Breast epithelium (tissue), 4 donors: ENCODE data around the gene CYTIP. TPM values are rescaled to one million over a fixed set of nuclear protein-coding genes. Genes with fewer than 3 reads are reported as not detected.

ENCODE experiments used
- DNase-seq, 2 donors: peaks; one replicate each; pipeline ENCODE4 v3.0.0-alpha.2; 2019; ENCODE audit warnings: low spot score in 2 of 2
- H3K27ac ChIP-seq, 2 donors: fragments of 200-600 bp; sonication (generic) in 1 of 2; one replicate each; pipeline ENCODE4 v1.5.1; 2016 to 2019; ENCODE audit warnings: mild to moderate bottlenecking in 1 of 2
- H3K27me3 ChIP-seq, 2 donors: fragments of 200-600 bp; sonication (generic) in 1 of 2; one replicate each; pipeline versions ENCODE4 v1.5.1 to v1.6.0; 2017 to 2019; ENCODE audit warnings: control low read depth in 1 of 2, mild to moderate bottlenecking in 1 of 2
- H3K36me3 ChIP-seq: fragments of 200-600 bp; one replicate; pipeline ENCODE4 v1.5.1; 2019
- H3K4me1 ChIP-seq, 2 donors: fragments of 200-600 bp; sonication (generic); one replicate each; pipeline ENCODE4 v1.5.1; 2016 to 2019; ENCODE audit warnings: control low read depth in 1 of 2
- H3K4me3 ChIP-seq, 3 donors: fragments of 200-600 bp; sonication (generic); 1 replicate in 2 of 3; 2 replicates in 1 of 3; pipeline ENCODE4 v1.5.1; 2016 to 2019; ENCODE audit warnings: mild to moderate bottlenecking in 3 of 3, moderate library complexity in 2 of 3
- H3K9me3 ChIP-seq, 2 donors: fragments of 200-600 bp; sonication (generic) in 1 of 2; one replicate each; pipeline ENCODE4 v1.5.1; 2016 to 2019; ENCODE audit warnings: control low read depth in 1 of 2
- POLR2A ChIP-seq: fragments of 450-650 bp; IDR thresholded peaks from one replicate; pipeline ENCODE4 v1.6.1; 2016; ENCODE audit warnings: antibody characterized with exemption, mild to moderate bottlenecking, moderate library complexity
- POLR2AphosphoS5 ChIP-seq, 3 donors: sonication (generic); formaldehyde crosslinking; IDR thresholded peaks; one replicate each; pipeline ENCODE4 v1.6.1; 2017; ENCODE audit warnings: antibody characterized with exemption in 3 of 3
- intact Hi-C: fragments of 100-400 bp; cut with DNase I; formaldehyde crosslinking; loops from one replicate; pipeline ENCODE4 v1.15.1; 2023; ENCODE audit warnings: low total_unique reads
- total RNA-seq, 3 donors: library from RNA; depleted of rRNA; stranded (reverse); fragments of >200 nt; gene quantifications; one replicate each; pipeline ENCODE4 v1.1.0, GENCODE V29; 2016
- TF ChIP-seq, protein P1 (sequence below), 3 donors: fragments of 450-650 bp; IDR thresholded peaks; one replicate each; pipeline ENCODE4 v1.5.1; 2016 to 2017; ENCODE audit warnings: antibody characterized with exemption in 3 of 3, mild to moderate bottlenecking in 3 of 3, moderate library complexity in 3 of 3

The CYTIP gene
- total RNA-seq, 3 donors from 2014 or later: 11.5 to 18.7 (median 16.8) TPM

DNA sequence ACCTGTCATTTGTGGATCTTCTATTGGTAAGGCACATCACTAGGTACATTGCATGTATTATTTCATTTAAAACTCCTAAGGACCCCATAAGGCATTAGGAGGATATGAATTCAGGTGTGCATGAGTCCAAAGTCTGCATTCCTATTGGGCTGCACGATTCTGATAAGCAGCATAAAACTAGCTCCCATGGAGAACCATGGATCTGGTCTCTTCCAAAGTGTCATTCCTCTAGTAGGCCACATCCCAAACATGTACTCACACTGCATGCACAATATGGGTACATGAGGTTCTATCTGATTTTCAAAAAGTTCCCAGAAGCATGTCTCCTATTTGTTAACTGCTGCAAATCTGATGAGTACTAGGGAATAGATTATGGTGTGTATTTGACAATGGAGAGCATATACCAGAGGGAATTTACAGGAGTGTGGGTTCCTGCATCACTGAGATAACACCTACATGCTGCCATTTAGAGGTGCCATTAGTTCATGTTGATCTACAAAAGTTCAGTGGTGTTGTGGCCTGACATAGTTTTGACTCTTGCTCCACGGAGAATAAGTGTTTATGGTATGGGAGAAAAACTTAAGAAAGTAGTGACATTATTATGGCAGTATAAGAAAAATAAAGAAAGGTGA, 11.3 kb downstream of the CYTIP start:
- H3K4me3 ChIP-seq: no peak overlapping the region
- DNase-seq: no peak
- intact Hi-C loops: no loop called here
- no peaks in the 10 kb centered on the region for H3K36me3 ChIP-seq
- TF ChIP-seq POLR2AphosphoS5 (IDR thresholded peaks at IDR 0.05): no peak
- H3K27ac ChIP-seq: no peak overlapping the region
- no peaks in the 10 kb centered on the region for H3K4me1 ChIP-seq
- no peaks in the 10 kb centered on the region for H3K9me3 ChIP-seq
- H3K27me3 ChIP-seq: no peaks in the 10 kb centered on the region

DNA sequence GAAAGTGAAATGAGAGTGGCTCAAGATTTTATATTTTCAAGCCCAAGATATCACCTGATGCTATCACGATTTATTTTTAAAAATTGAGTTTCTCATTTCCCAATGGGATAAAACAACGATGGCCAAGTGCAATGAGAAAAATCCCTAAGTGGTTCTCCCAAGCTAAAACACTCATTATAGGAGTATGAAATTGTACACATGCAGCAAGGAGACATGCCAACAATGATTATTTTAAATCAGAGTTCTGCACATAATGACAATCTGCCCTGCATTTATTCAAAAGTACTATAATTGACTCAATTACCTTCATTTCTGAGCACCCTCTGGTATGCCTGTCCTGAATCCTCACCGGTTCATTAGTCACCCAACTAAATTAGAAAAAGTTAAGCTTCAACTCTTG, 12.7 kb downstream of the CYTIP start:
- Histone ChIP-seq H3K27me3 (no peaks in the 10 kb centered on the region), H3K27ac (no peak overlapping the region), H3K36me3 (no peaks in the 10 kb centered on the region), H3K9me3 (peaks cover 0 to under 1% of the 10 kb centered on the region in 2 donors), H3K4me1 (no peaks in the 10 kb centered on the region), H3K4me3 (no peak overlapping the region)
- intact Hi-C loops: no loop called here
- DNase-seq: no peak
- no peak for TF ChIP-seq POLR2AphosphoS5 (IDR thresholded peaks at IDR 0.05)
- TF ChIP-seq, protein P1, sequence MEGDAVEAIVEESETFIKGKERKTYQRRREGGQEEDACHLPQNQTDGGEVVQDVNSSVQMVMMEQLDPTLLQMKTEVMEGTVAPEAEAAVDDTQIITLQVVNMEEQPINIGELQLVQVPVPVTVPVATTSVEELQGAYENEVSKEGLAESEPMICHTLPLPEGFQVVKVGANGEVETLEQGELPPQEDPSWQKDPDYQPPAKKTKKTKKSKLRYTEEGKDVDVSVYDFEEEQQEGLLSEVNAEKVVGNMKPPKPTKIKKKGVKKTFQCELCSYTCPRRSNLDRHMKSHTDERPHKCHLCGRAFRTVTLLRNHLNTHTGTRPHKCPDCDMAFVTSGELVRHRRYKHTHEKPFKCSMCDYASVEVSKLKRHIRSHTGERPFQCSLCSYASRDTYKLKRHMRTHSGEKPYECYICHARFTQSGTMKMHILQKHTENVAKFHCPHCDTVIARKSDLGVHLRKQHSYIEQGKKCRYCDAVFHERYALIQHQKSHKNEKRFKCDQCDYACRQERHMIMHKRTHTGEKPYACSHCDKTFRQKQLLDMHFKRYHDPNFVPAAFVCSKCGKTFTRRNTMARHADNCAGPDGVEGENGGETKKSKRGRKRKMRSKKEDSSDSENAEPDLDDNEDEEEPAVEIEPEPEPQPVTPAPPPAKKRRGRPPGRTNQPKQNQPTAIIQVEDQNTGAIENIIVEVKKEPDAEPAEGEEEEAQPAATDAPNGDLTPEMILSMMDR (IDR thresholded peaks at IDR 0.05): no peak

DNA sequence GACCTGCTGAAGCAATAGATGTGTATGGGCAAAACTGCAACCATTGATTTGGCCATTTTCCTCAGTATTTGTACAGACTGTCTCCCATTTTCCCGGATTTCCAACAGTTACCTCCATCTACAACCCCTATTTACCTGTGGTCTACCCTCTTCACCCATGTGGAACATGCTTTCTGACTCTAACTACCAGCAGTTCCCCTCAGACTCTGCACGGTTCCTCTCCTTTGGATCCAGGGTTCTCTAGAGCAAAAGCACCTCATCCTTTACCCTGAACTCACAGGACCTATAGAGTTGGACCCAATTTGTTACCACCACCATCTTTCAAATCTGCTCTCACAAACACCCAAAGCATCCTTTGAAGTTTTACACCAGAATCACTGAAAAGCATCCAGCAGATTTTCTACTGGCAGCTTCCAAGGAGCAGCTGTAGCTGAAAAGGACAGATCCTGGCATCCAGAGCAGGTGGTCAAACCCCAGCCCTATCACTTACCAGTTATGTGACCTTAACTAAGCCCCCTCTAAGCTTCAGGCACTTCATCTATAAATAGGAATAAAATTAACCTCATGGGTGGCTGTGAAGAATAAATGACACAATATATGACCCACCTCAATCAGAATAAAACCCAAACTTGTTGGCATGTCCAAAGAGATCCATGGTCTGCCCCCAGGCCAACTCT, 15.3 kb downstream of the CYTIP start:
- TF ChIP-seq POLR2A (no peak), POLR2AphosphoS5 (IDR thresholded peaks at IDR 0.05) (no peak)
- TF ChIP-seq, protein P1 (IDR thresholded peaks at IDR 0.05): no peak
- no peak overlapping the region for H3K27ac ChIP-seq
- DNase-seq: no peak
- no peaks in the 10 kb centered on the region for H3K27me3 ChIP-seq
- H3K36me3 ChIP-seq: no peaks in the 10 kb centered on the region
- no peak overlapping the region for H3K4me3 ChIP-seq
- peaks cover 0 to 11% of the 10 kb centered on the region in 2 donors for H3K9me3 ChIP-seq
- intact Hi-C loops: no loop called here
- H3K4me1 ChIP-seq: no peaks in the 10 kb centered on the region

DNA sequence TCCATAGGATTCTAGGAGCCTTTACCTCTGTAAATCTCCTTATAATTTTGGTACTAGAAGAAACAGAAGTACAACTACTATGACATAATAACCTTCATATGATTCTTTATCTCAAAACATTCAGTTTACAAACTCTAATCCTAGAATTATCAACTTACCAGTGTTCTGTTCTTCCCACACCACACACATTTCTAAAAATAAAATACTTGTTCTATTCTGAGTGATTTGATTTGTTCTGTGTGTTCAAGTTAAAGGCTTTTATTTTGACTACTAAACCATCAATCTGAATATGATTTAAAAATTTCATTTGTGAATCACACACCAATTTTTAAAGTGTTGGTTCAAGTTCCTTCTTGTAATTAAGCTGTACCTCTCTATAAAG, 16.0 kb downstream of the CYTIP start:
- H3K9me3 ChIP-seq: peaks cover 0 to 15% of the 10 kb centered on the region in 2 donors
- no peaks in the 10 kb centered on the region for H3K4me1 ChIP-seq
- no peak for TF ChIP-seq POLR2A
- TF ChIP-seq POLR2AphosphoS5 (IDR thresholded peaks at IDR 0.05): no peak
- TF ChIP-seq, protein P1 (IDR thresholded peaks at IDR 0.05): no peak

DNA sequence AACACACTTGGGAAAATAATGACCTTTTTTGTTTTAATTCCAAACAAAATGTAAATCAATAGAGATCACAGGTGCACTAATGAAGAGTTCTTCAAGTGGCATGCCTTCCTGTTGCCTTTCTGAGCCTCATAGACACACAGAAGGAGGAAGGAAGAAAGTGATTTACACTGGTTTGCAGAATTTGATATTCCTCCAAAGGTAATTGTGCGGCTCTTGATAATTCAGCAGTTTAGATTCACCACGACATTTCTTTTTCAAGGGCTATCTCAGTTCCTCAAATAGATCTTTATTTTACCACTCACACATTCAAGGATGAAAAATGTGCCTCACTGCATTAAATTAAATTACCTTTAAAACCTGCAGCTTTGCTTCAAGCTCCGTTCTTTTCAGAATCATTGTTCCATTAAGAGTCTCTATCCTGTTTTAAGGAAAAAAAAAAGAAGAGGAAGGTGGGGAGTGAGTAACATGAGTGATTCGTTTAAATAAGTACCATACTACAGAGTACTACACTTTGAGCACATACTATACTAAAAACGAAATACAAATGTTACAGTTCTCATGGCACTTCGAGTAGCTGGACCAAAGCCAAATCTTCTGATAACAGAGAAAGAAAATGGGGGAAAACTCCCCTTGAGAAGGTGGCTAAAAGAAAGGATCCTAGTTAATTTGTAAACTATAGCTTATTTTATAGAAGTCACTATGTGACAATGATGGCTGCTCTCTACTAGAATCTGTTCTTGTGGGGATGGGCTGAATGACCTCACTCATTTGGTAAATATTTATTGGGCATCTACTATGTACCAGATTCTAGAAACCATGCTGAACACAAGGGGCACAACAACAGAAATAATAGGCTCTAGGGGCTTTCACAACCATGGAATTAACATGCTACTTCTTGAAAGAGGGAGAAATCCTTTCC, 16.6 kb downstream of the CYTIP start:
- Histone ChIP-seq H3K27ac (no peak overlapping the region), H3K9me3 (peaks cover 0 to 17% of the 10 kb centered on the region in 2 donors), H3K36me3 (no peaks in the 10 kb centered on the region), H3K4me3 (no peak overlapping the region), H3K4me1 (no peaks in the 10 kb centered on the region), H3K27me3 (no peaks in the 10 kb centered on the region)
- no peak for TF ChIP-seq POLR2AphosphoS5 (IDR thresholded peaks at IDR 0.05)
- TF ChIP-seq, protein P1 (IDR thresholded peaks at IDR 0.05): no peak
- no peak for TF ChIP-seq POLR2A
- intact Hi-C loops: no loop called here
- no peak for DNase-seq

More for the DNA sequence above, 16.0 kb downstream of the CYTIP start:
- Histone ChIP-seq H3K4me3 (no peak overlapping the region), H3K27ac (no peak overlapping the region), H3K36me3 (no peaks in the 10 kb centered on the region), H3K27me3 (no peaks in the 10 kb centered on the region)
- intact Hi-C loops: no loop called here
- DNase-seq: no peak
